Measurements from ENCODE around the gene KIAA0753.

The KIAA0753 gene

GRCh38 chr17:6641247-6641863, 844 bp upstream of the KIAA0753 start:
- DNase-seq (ENCODE audit: low read depth), result no peak

GRCh38 chr17:6639586-6640535, 650 bp downstream of the KIAA0753 start:
- DNase-seq (ENCODE audit: low read depth), result peak; percentile 49

GRCh38 chr17:6639014-6639585, 1.4 kb downstream of the KIAA0753 start:
- no peak for DNase-seq (ENCODE audit: low read depth)

GRCh38 chr17:6638046-6638908, 2.2 kb downstream of the KIAA0753 start:
- DNase-seq (ENCODE audit: low read depth), result no peak

GRCh38 chr17:6637458-6637840, 3.1 kb downstream of the KIAA0753 start:
- DNase-seq (ENCODE audit: low read depth), result no peak

GRCh38 chr17:6636616-6637457, 3.7 kb downstream of the KIAA0753 start:
- DNase-seq (ENCODE audit: low read depth), result no peak

GRCh38 chr17:6636105-6636504, 4.4 kb downstream of the KIAA0753 start:
- no peak for DNase-seq (ENCODE audit: low read depth)

GRCh38 chr17:6633263-6633662, 7.2 kb downstream of the KIAA0753 start:
- no peak for DNase-seq (ENCODE audit: low read depth)

- DNase-seq (ENCODE audit: low read depth), result no peak
Observed at GRCh38 chr17:6632530-6632929, 8.0 kb downstream of the KIAA0753 start.

- no peak for DNase-seq (ENCODE audit: low read depth)
Observed at GRCh38 chr17:6630390-6630789, 10.1 kb downstream of the KIAA0753 start.

- no peak for DNase-seq (ENCODE audit: low read depth)
Observed at GRCh38 chr17:6627019-6627418, 13.5 kb downstream of the KIAA0753 start.

- DNase-seq (ENCODE audit: low read depth), result no peak
Observed at GRCh38 chr17:6626616-6627015, 13.9 kb downstream of the KIAA0753 start.

GRCh38 chr17:6623941-6624340, 16.6 kb downstream of the KIAA0753 start:
- no peak for DNase-seq (ENCODE audit: low read depth)

- DNase-seq (ENCODE audit: low read depth), result no peak
Observed at GRCh38 chr17:6611231-6611630, 29.3 kb downstream of the KIAA0753 start.

GRCh38 chr17:6610011-6610410, 30.5 kb downstream of the KIAA0753 start:
- DNase-seq (ENCODE audit: low read depth), result peak; percentile 22

GRCh38 chr17:6608321-6608720, 32.2 kb downstream of the KIAA0753 start:
- DNase-seq (ENCODE audit: low read depth), result peak; percentile 27

GRCh38 chr17:6605142-6605541, 35.4 kb downstream of the KIAA0753 start:
- no peak for DNase-seq (ENCODE audit: low read depth)

GRCh38 chr17:6603744-6604325, 36.7 kb downstream of the KIAA0753 start:
- DNase-seq (ENCODE audit: low read depth), result no peak

- no peak for DNase-seq (ENCODE audit: low read depth)
Observed at GRCh38 chr17:6602141-6602540, 38.4 kb downstream of the KIAA0753 start.

- DNase-seq (ENCODE audit: low read depth), result no peak
Observed at GRCh38 chr17:6599364-6599763, 41.1 kb downstream of the KIAA0753 start.

- DNase-seq (ENCODE audit: low read depth), result no peak
Observed at GRCh38 chr17:6597727-6598126, 42.8 kb downstream of the KIAA0753 start.

Measured in amniotic epithelial cell (primary cell).